Measurements from ENCODE around the gene ABHD16B. TPM values are rescaled to one million over a fixed set of nuclear protein-coding genes. Genes with fewer than 3 reads are reported as not detected.
"Not testable (repeated sequence)": the region's sequence is repeated elsewhere in the genome, so short reads cannot be mapped to it uniquely, and the experiment has no call there.

Gene ABHD16B
- total RNA-seq, 1 donor from 2014 or later = not detected

DNA sequence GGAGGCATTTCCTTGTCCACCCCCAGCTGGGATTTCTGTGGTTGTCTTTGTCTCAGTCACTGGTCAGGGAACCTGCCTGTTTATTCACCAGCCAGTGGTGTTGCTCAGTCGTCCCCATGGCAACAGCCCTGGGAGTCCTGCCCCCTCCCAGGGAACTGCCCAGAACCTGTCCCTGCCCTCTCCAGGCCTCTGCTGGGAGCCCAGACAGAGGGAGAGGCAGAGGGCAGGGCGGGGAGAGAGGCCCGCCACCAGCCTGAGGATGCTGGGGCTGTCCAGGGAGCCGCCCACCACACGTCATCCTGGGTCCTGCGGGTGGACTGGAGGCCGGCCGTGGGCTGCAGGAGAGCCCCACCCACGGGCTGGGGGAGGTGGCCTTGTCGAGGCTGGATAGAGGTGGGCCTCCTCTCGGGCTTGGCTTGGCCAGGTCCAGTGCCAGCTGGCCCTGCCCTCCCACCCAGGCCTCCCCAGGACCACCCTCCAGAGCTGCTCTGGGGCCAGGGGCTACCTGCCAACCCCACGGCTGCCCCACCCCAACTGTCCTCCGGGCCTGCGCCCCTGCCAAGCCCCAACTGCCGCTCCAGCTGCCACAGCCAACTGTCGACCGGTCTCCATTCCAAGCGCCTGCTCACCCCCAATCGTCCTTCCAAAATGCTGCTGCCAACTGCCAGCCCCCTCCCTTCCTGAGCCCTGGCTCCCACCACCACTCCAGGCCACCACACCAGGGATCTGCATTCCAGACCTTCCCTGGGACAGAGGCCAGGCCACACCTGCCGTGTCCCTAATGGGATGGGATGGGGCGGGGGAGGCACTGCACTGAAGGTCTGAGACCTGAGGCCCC, 26.1 kb upstream of the ABHD16B start:
- ATAC-seq = peak; percentile 87

DNA sequence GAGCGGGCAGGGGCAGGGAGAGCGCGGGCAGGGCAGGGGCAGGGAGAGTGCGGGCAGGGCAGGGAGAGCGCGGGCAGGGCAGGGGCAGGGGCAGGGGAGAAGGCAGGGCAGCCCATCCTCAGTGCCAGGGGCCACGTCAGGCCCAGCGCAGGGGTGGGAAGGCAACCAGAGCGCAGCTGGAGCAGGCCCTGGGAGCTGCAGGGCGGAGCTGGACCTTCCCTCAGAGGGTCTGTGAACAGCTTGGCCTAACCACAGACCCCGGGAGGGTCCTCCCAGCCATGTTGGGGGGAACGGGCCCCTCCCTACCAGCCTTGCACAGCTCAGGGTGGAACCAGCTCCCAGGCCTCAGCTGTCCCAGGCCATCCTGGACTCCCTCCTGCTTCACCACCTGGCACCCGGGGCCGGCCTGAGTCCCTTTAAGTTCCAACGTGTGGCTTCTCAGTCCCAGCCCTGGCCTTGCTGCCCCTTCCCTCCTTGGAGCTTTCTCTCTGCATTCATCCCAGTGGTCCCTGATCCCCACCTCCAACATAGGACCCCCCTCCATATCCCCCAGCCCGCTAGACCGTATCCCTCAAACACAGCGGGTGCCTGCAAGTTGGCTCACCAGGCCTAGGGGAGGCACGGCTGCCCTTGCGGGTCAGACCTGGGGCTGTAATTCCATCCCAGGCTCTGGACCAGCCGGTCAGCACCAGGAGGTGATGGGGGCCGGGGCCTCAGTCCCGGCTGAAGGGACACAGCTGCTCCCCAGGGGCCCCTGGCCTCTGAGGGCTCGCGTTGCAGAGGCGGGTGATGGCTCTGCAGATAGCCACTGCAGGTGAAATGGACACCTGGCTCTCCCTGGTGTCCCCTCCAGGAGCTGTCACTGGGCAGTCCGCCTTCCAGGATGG, 24.6 kb upstream of the ABHD16B start:
- ATAC-seq = no peak

DNA sequence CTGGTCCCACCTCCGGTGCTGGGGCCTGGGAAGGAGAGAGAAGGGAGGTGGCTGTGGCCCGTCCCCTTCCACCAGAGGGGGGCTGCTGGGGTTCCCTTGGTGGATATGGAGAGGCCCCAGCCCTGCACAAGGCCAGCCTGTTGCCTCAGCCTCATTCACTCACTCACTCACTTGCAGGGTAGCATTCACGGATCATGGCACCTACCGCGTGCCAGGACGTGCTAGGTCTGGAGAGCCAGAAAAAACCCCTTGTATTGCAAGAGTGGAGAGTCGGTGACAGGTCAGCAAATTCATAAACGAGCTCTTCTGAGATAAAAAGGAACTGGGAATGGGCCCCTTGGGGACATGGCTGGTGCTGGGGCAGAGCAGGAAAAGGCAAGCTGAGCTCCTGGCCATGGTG, 23.8 kb upstream of the ABHD16B start:
- no peak for ATAC-seq

DNA sequence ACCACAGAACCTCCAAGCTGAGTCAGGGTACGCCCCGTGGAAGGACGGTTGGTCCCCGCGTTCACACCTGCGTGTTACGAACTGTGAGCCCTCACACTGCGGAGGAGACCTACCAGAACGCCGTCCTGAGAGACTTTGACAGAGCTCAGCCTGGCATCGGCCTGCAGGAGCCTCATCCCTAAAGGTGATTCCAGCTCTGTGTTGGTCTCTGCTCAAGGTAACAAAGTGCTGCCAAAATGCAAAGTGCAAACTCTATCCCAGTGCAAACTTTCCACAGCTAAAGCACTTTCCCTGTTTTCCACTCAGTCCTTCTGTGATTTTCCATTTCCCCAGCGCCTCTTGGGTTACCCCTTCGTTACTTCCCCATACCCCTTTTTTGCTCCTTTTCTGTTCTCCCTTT, 21.7 kb upstream of the ABHD16B start:
- no peak for ATAC-seq

DNA sequence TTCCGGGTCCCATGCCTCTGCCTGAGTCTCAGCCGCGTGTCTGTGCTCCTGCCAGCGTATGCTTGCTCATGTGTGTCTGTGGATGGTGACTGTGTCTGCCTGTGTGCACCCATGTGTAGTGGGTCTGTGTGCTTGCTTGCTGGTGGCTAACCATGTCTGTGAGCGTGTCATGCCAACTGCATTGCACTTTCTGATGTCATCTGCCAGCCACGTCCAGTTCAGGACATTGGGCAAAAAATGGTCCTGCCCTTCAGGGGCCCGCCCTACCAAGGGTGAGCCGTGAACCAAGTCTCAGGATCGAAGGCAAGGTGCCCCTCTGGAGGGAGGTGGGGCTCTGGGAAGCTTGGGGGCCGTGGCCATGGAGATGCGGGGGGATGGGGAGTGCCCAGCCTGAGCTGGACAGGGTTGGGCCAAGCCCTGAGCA, 20.9 kb upstream of the ABHD16B start:
- no peak for ATAC-seq

DNA sequence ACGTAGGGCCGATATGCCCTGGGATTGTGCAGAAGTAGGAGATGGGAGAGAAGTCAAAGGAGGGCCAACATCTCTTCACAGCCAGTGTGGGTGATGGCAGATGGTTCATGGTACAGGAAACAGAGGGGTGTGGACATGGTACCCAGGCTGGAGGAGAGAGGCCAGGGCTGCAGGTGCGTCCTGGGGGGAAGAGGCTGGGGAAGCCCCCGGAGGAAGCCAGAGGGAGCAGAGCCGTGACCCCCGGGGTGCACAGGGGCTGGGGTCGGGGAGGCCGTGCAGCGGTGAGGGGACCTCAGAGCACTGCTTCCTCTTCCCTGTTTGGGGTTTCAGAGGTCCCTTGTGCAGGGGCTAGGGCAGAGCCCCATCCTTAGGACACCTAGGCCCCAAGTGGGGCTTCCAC, 19.0 kb upstream of the ABHD16B start:
- ATAC-seq = no peak

DNA sequence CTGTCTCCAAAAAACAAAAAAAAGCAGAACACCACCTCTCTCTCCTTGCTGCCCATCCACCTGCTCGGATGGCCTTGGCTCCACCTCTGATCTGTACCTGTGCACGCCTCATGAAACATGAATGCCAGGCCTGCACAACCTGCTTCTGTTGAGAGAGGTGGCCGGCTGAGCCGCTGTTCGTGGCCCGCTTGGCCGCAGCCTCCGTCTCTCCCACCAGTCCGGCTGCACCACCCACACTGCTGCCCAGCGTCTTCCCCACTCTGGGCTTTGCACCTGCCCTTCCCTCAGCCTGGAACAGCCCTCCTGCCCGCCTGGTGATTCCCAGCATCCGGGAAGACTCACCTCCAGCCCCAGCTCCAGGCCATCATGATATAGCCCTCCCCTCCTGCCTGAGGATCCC, 18.1 kb upstream of the ABHD16B start:
- ATAC-seq = peak; percentile 11

DNA sequence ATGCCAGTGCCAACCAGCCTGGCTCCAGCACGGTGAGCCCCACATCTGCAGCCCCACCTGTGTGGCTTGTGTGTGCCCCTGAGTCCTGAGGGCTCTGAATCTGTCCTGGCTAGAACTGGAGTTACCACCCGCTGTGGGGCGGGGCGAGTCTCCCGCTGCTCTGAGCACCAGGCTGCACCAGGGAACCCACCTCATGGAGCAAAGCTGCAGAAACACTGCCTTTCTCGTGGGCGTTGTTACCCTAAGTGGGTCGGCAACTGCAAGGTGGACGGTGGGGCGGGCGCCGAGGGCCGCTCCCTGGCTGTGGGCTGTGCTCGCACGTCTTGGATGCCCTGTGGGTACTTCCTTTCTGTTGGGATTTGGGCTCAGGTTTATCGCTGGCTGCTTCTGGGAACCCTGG, 17.5 kb upstream of the ABHD16B start:
- ATAC-seq = no peak

DNA sequence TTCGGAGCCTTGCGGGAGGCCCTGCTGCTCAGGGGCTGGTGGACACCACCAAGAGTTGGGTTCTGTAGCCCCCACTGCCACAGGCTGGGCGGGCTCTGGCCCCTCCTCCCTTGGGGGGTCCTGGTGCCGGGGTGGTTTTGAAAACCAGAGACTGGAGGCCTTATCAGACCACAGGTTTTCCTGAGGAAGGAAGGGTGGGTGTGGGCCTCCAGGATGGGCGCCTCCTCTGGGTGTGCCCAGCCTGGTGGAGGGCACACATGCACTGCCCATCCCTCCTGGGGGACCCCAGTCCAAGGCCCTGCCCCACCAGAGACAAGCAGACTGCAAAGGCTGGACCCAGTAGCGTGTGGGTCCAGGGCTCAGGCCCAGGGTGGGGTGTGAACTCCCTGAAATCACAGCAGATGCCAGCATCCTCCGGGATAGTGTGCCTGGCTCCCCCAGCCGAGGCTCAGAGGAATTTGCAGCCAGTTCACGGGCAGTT, 16.7 kb upstream of the ABHD16B start:
- no peak for ATAC-seq

DNA sequence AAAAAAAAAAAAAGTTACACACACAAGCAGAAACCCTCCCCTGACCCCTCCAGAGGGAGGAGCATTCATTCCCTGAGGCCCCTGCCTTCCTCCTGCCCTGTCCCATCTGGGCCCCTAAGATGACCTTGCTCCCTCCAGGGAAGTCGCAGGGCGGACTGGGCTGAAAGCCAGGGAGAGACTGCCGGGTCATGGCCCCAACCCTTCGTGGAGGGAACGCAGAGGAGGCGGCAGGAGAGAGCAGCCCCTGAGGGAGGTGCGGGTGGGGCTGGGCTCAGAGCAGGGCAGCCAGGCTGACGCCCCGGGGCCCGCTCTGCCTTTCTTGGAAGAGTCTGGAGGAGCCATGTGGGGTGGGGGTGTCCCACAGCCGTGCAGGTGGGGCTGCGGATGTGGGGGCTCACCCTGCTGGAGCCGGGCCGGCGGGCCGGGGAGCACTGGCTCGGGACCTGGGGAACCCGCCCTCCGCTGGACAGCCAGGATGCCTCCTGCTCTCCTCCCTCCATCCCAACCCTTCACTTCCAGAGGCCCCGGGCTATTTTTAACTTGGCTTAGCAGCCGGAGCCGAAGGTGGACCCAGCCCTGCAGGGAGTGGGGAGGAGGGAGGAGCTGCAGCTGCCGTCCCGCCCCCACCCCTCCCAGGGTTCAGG, 15.0 kb upstream of the ABHD16B start:
- ATAC-seq = peak; percentile 12

DNA sequence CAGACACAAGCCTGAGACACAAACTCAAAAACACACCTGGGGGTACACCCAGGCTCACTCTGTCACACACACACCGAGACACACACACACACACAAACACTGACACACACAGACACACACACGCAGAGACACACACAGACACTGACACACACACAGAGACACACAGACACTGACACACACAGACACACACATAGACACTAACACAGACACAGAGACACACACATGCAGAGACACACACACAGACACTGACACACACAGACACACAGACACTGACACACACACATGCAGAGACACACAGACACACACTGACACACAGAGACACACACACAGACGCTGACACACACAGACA, 14.4 kb upstream of the ABHD16B start:
- ATAC-seq = no peak

DNA sequence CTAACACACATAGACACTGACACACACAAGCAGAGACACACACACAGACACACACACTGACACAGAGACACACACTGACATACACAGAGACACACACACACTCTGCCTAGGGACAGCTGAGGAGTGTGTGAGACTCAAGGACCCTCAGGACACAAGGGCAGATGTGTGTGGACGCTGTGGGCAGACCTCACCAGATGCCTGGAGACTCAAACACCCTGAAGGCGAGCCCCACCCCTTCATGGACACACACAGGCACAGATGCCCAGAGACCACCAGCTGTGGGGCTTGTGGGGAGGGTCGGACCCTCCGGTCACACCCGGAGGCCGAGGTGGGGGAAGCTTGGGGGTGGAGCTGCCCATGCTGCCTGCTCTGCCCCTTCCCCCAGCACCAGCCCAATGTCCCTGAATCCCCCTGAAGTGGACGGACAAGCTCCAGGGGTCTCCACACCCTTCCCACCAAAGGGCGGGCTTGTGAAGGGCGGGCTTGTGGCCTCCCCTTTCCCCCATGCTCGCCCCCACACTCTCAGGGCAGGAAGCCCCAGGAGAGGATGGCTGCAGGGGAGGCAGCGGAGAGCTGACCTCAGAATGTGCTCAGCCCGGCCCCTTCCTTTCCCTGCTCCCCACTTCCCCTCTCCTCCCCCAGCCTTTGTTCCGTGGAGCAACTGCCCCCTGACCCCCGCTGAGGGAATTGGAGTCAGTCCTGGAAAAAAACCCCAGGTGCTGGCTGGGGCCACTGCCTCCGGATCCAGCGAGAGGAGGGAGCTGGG, 13.9 kb upstream of the ABHD16B start:
- peak; percentile 10 for ATAC-seq

DNA sequence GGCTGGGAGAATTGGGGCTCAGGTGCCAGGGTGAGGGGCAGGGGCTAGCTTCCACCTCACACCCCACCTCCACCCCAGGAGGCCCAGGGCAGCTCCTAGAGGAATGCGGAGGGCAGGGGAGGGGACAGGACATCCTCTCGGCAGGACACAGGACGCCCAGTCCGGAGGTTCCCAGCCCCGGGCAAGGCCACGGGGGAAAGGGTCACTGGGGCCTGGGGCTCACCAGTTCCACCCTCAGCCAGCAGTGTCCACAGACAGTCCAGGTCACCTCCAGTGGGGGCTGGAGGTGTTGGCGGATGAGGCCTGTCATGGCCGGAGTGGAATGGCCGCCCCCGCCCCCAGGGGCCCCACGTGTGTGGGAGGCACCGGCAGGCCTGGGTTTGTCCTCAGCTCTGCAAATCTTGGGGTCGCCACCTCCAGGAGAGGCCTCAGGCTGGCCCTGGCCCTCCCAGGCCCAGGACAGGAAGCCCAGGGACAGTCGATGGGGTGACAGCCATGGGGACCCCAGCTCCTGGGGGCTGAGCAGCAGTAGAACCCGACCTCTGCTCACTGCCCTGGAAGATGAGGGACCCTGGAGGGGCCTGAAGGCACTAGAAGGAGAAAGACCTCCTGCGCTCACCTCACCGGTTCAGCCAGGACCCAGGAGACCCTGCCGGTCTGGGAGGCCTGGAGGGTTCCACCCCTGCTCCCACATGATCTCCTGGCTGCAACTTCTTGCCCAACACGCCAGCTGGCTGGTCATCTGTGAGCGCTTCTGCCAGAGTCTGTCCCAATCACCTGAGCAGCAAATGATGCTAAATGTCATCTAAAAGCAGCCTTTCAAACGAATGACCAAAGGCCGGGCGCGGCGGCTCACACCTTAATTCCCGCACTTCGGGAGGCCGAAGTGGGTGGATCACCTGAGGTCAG, 13.0 kb upstream of the ABHD16B start:
- ATAC-seq = no peak

DNA sequence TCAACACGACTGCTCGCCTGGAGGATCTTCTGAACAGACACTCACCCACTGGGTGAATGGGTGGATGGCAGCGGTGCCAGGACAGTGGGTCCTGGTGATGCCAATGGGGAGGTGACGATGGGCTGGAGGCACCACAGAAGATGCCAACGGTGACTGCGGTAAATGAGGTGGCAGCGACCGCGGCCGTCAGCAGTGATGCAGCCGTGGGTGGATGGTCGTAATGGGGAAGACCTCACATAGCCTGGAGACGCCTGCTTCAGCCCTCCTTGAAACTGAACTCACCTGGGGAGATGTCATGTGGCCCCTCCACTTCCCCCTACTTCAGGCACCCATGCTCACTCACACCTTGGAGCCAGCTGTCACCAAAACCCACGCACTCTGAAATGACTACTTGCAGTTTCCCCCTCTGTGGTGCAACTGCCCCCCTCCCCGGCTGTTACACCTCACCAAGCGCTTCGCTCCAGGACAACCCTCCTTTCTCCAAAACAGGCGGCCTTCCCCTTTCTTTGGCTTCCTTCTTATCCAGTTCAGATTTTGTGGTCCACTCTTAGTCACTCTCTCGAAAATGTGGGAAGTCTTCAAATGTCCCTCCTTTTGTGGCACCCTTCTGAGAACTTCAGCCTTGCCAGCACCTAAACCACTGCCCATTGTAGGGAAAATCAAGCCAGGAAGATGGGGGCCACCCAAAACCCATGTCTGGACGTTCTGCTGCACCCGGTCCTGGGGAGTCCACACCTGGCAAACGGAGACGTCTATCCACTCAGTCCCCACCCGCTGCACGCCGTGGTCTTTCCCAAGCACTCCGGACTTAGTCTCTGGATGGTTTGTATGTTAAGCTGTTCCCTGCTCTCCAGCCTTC, 10.4 kb upstream of the ABHD16B start:
- no peak for ATAC-seq

DNA sequence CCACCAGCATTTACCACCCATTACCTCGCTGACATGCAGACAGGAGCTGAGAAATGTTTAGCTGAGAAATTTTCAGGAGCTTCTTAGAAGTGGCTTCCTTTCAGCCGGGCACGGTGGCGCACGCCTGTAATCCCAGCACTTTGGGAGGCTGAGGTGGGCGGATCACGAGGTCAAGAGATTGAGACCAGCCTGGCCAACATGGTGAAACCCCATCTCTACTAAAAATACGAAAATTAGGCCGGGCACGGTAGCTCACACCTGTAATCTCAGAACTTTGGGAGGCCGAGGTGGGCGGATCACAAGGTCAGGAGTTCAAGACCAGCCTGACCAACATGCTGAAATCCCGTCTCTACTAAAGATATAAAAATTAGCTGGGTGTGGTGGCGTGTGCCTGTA, 9.8 kb upstream of the ABHD16B start:
- not testable (repeated sequence) for ATAC-seq

DNA sequence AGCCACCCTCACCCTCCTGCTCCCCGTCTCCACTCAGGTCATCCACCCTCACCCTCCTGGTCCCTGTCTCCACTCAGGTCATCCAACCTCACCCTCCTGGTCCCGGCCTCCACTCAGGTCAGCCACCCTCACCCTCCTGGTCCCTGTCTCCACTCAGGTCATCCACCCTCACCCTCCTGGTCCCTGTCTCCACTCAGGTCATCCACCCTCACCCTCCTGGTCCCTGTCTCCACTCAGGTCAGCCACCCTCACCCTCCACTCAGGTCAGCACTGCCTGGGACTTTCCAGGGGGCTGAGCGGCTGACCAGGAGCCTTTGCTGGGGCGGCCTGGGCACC, 7.6 kb upstream of the ABHD16B start:
- not testable (repeated sequence) for ATAC-seq

DNA sequence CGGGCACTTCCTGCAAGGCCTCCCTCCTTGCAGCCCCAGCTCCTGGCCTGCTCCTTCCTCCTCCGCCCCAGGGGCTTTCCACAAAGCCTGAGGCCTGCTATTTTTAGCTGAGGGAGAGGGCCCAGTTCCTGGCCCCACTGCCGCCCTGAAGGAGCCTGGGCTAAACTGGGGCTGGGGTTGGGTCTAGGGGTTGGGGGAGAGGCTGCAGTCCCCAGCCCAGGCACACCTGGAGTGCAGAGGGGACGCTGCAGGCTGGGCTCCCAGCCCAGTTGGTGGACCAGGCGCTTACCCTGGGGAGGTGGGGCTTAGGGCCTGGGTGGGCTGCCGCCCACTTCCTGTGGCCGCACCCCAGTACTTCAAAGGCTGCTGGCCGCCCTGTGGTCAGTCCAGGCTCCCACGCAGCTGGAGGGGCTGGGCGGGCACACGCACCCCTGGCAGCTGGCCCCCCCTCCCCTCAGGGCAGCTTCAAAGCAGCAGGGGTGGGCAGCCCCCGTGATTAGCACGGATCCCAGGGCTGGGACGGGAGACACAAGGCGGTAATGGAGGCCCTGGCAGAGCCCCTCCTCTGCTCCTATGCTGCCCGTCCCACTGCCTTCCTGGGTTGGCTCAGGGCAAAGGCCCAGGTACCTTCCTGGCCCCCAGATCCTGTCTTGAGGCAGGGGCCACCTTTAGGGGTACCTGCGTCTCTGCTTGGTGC, 7.1 kb upstream of the ABHD16B start:
- ATAC-seq = peak; percentile 7

DNA sequence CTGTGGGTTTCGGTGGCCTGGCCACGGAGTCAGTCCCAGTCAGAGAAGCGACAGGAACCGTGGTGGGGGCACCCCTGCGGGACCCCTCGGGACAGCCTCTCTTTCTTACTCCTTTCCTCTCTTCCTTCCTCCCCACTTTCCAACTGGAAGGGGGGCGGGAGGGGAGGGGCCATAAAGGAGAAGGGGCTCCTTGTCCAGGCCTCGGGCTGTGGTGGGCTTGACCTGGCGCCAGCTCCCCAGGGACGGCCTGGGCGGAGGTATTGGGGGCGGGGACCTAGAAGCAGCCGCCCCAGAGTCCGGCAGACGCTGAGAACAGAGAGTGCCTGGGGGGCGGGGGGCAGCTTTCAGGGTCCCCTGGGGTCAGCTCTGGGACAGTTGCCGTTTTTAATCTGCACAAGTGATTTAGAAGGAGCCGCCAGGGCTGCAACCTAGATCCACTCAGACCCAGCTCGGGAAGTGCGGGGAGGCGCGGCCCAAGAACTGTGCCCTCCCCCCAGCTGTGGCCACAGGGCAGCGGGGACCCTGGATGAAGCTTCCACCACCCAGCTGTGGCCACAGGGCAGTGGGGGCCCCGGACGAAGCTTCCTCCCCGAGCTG, 6.4 kb upstream of the ABHD16B start:
- peak; percentile 3 for ATAC-seq

DNA sequence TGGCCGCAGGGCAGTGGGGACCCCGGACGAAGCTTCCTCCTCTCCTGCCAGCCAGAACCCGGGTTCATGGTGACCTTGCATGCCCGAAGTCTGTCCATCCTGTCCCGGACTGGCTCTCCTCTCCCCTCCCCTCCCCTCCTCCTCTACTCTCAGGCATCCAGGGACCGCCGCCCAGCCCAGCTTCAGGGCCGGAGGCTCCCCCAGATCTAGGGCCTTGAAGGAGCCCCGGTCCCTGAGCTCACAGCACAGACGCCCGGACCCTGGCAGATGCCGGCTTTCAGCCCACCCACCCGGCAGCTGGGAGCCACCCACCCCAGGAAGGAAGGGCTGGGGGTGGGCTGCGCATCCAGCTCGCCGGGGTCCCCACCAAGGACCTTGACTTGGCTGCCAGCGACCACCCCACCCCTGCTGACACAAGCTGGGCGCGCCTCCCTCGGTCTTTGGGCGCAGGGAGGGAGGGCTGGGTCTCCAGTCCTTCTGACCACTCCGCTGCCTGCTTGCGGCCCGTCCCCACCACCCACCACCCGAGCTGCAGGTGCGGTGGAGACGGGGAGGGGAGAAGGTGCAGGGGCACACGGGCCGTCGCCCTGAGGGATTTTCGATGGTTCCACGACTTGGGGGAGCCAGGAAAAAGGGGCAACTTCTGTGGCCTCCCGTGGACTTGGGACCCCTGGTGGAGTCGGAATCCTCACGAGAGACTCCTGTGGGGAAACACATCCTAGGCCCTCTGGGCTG, 5.8 kb upstream of the ABHD16B start:
- no peak for ATAC-seq

Data from esophagus mucosa (tissue), 1 donor.